Keratinocyte (primary cell): ENCODE data around the gene TRIP4. TPM values are rescaled to one million over a fixed set of nuclear protein-coding genes. Genes with fewer than 3 reads are reported as not detected.
"Not testable (repeated sequence)": the region's sequence is repeated elsewhere in the genome, so short reads cannot be mapped to it uniquely, and the experiment has no call there.

Experiments used
- DNase-seq: peaks from one replicate; pipeline ENCODE4 v3.0.0-alpha.2; 2011; ENCODE audit warnings: low read depth, missing footprints, low spot score
- FAIRE-seq: peaks from 2 replicates; lab custom pipeline; 2011; peaks lifted over from hg19 to GRCh38; lab: Jason Lieb, UNC
- H2AFZ ChIP-seq: 2 replicates; pipeline ENCODE4 v1.6.0; 2012; ENCODE audit warnings: low read length, control low read depth, inconsistent platforms; ENCODE audit not compliant: control insufficient read depth
- H3K27ac ChIP-seq: 2 replicates; pipeline ENCODE4 v1.5.1; 2011; ENCODE audit warnings: low read length; ENCODE audit not compliant: control insufficient read depth, insufficient read depth
- H3K27me3 ChIP-seq: 3 replicates; pipeline ENCODE4 v1.6.0; 2011; ENCODE audit warnings: low read length; ENCODE audit not compliant: control insufficient read depth, insufficient read depth; ENCODE audit errors: extremely low read depth
- H3K36me3 ChIP-seq, 2 experiments: 2 replicates in 1 of 2; 3 replicates in 1 of 2; pipeline ENCODE4 v1.5.1; 2011; ENCODE audit warnings: low read length in 2 of 2, mild to moderate bottlenecking in 1 of 2; ENCODE audit not compliant: control insufficient read depth in 2 of 2, insufficient read depth in 2 of 2; ENCODE audit errors: extremely low read depth in 1 of 2
- H3K4me1 ChIP-seq: 3 replicates; pipeline ENCODE4 v1.5.1; 2011; ENCODE audit warnings: low read length; ENCODE audit not compliant: control insufficient read depth, insufficient read depth; ENCODE audit errors: extremely low read depth
- H3K4me2 ChIP-seq: 3 replicates; pipeline ENCODE4 v1.6.0; 2011; ENCODE audit warnings: low read depth, low read length; ENCODE audit not compliant: control insufficient read depth, insufficient read depth; ENCODE audit errors: extremely low read depth
- H3K4me3 ChIP-seq, 3 experiments: fragments of 200-600 bp in 1 of 3; sonication (generic) in 1 of 3; 2 replicates in 2 of 3; 3 replicates in 1 of 3; pipeline ENCODE4 v1.5.1; 2011 to 2016; ENCODE audit warnings: low read length in 3 of 3, mild to moderate bottlenecking in 3 of 3, control low read depth in 2 of 3, inconsistent platforms in 1 of 3, low read depth in 1 of 3, mixed read lengths in 1 of 3, mixed run types in 1 of 3, moderate library complexity in 1 of 3; ENCODE audit not compliant: control insufficient read depth in 2 of 3, insufficient read depth in 2 of 3; ENCODE audit errors: extremely low read depth in 1 of 3
- H3K79me2 ChIP-seq: 2 replicates; pipeline ENCODE4 v1.6.0; 2012; ENCODE audit warnings: low read length; ENCODE audit not compliant: control insufficient read depth, insufficient read depth
- H3K9ac ChIP-seq: 3 replicates; pipeline ENCODE4 v1.6.0; 2011; ENCODE audit warnings: low read length; ENCODE audit not compliant: control insufficient read depth, insufficient read depth; ENCODE audit errors: extremely low read depth
- H3K9me1 ChIP-seq: 3 replicates; pipeline ENCODE4 v1.6.0; 2011; ENCODE audit warnings: low read length; ENCODE audit not compliant: control insufficient read depth, insufficient read depth; ENCODE audit errors: extremely low read depth
- H3K9me3 ChIP-seq: 2 replicates; pipeline ENCODE4 v1.5.1; 2012; ENCODE audit warnings: low read depth, low read length; ENCODE audit not compliant: control insufficient read depth
- H4K20me1 ChIP-seq: 3 replicates; pipeline ENCODE4 v1.6.0; 2011; ENCODE audit warnings: low read length; ENCODE audit not compliant: control insufficient read depth, insufficient read depth; ENCODE audit errors: extremely low read depth
- CTCF ChIP-seq, 3 experiments: IDR thresholded peaks in 1 of 3; conservative IDR thresholded peaks in 1 of 3; optimal IDR thresholded peaks in 1 of 3; 2 replicates in 2 of 3; 3 replicates in 1 of 3; pipeline versions ENCODE3 to v1.5.1; 2011; ENCODE audit warnings: low read length in 3 of 3, mild to moderate bottlenecking in 3 of 3, moderate library complexity in 2 of 3, control low read depth in 1 of 3, inconsistent platforms in 1 of 3; ENCODE audit not compliant: insufficient read depth in 2 of 3; ENCODE audit errors: extremely low read depth in 1 of 3
- EZH2 ChIP-seq: IDR thresholded peaks from one replicate; pipeline ENCODE4 v1.6.1; 2012; ENCODE audit warnings: inconsistent platforms, mild to moderate bottlenecking, low read length, moderate library complexity
- dilution Hi-C: fragments of 300-500 bp; cut with MboI; formaldehyde crosslinking; loops from one replicate; pipeline ENCODE4 v1.7.0; 2020; ENCODE audit warnings: low sequenced_read_pairs; ENCODE audit not compliant: extremely low pct_ligation_motif_present
- polyA plus RNA-seq, 5 experiments: library from polyadenylated mRNA; depleted of rRNA in 3 of 5; stranded (reverse) in 3 of 5; stranded (forward) in 1 of 5; unstranded in 1 of 5; fragments of >200 nt; gene quantifications; 1 replicate in 1 of 5; 2 replicates in 3 of 5; 3 replicates in 1 of 5; pipeline versions ENCODE4 v1.2.1 to v1.2.3, GENCODE V29; 2011 to 2012; ENCODE audit warnings: missing spikeins in 2 of 5, low read depth in 1 of 5, low replicate concordance in 1 of 5

TRIP4 gene
- polyA plus RNA-seq, 1 donor (not counting 4 experiments of a cell fraction or from before 2014, with no cell fraction given), result 31.5 TPM

- Histone ChIP-seq H3K79me2 (peaks cover 12% of the 10 kb centered on the region), H3K4me2 (peak overlapping the region; percentile 7)
Measured at GRCh38 chr15:64379216-64379960, 8.2 kb upstream of the TRIP4 start.

GRCh38 chr15:64380130-64380870, 7.3 kb upstream of the TRIP4 start:
- DNase-seq, H4K20me1 ChIP-seq, H3K36me3 ChIP-seq, FAIRE-seq, dilution Hi-C loops, H3K4me1 ChIP-seq, H3K9me1 ChIP-seq, H3K9me3 ChIP-seq, H3K27me3 ChIP-seq: not testable (repeated sequence)
- peaks cover 12% of the 10 kb centered on the region for H3K79me2 ChIP-seq
- H3K4me3 ChIP-seq, result peak overlapping the region; percentile 42 to 87 (median 79)
- H3K4me2 ChIP-seq, result peak overlapping the region; percentile 99
- H2AFZ ChIP-seq, result peak overlapping the region; percentile 90
- peak overlapping the region; percentile 45 for H3K27ac ChIP-seq
- H3K9ac ChIP-seq, result peak overlapping the region; percentile 82

More at GRCh38 chr15:64379216-64379960, 8.2 kb upstream of the TRIP4 start:
- no peak overlapping the region for H2AFZ ChIP-seq
- no peak overlapping the region for H3K4me3 ChIP-seq
- TF ChIP-seq CTCF (optimal IDR thresholded peaks at IDR 0.05 in 1 of 3, IDR thresholded peaks at IDR 0.05 in 1 of 3, conservative IDR thresholded peaks at IDR 0.05 in 1 of 3; ENCODE audit: extremely low read depth in 1 of 3, insufficient read depth in 2 of 3, low read length in 3 of 3) (no peak), EZH2 (no peak)
- dilution Hi-C loops, result no loop called here
- H3K27me3 ChIP-seq, result no peaks in the 10 kb centered on the region
- no peaks in the 10 kb centered on the region for H3K9me3 ChIP-seq
- peaks cover 9% of the 10 kb centered on the region for H3K4me1 ChIP-seq
- no peaks in the 10 kb centered on the region for H4K20me1 ChIP-seq
- H3K9ac ChIP-seq, result no peak overlapping the region
- no peaks in the 10 kb centered on the region for H3K9me1 ChIP-seq
- no peak for DNase-seq
- no peaks in the 10 kb centered on the region for H3K36me3 ChIP-seq
- no peak for FAIRE-seq
- no peak overlapping the region for H3K27ac ChIP-seq
